ENCODE data around the gene HIPK4. TPM values are rescaled to one million over a fixed set of nuclear protein-coding genes. Genes with fewer than 3 reads are reported as not detected.

HIPK4 gene
- total and polyA plus RNA-seq, 9 of the 15 experiments (the other 6 are each of a cell fraction or from before 2014, with no cell fraction given), result 0.06 to 0.09 TPM; not detected in 7

DNA sequence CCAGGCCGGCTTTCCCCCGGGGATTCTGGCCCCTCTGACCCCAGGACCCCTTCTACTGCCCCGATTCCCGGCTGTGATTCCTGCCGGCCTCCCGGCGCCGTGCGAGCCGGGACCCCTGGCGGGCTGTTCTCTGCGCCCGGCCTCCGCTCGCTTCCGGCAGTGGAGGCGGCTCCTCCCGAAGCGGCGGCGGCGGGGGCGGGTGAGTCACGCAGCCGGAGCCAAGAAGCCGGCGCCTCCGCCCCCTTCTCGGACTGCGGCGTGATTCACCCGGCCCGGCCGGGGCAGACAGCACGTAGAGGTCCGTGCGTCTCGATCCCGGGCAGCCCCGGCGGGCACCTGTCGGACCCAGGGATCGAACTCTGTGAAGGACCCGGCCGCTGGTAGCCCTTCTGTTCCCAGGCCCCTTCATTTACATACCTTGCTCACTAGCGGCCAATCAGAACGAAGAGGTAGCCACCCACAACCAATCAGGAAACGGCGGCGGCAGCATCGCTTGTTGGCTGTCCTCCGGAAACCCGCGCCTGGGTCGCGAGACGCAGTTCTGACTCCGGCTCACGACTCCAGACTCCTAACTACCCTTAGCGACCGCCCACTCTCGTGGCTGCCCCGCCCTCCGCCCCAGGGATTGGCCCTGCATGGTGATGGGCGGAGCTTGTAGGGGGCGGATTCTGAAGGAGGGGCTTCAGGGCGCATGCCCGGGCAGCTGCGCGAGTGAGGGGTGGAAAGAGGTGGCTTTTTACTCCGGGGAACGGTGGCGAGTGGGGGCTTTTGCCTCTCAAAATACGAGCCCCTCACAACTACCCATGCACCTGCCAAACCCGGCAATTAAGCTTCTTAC is 35.7 kb upstream of the HIPK4 start, which contains the start of gene SERTAD1 (continued):
- TF ChIP-seq ETS2 (tag; IDR thresholded peaks at IDR 0.05; ENCODE audit: borderline replicate concordance, poor library complexity, severe bottlenecking), result no peak
- peak; percentile 92 for TF ChIP-seq ETV5 (CRISPR knock-in tag; IDR thresholded peaks at IDR 0.05; ENCODE audit: low read depth)
- TF ChIP-seq MLLT1 (IDR thresholded peaks at IDR 0.05), result no peak; a peak in 1 of 4 replicates
- no peak for TF ChIP-seq PTTG1 (tag; IDR thresholded peaks at IDR 0.05; ENCODE audit: low read depth)
- peak; percentile 45; the same call in 1 of the 2 replicates for TF ChIP-seq SIN3B (IDR thresholded peaks at IDR 0.05; ENCODE audit: low read depth)
- TF ChIP-seq DMBX1 (CRISPR knock-in tag; IDR thresholded peaks at IDR 0.05; ENCODE audit: borderline replicate concordance), result no peak
- TF ChIP-seq HMG20A (CRISPR knock-in tag; conservative IDR thresholded peaks at IDR 0.05), result no peak
- peak in 1 of 2 experiments; percentile 11; a peak in 1 of 4 replicates for TF ChIP-seq FOXK2 (conservative IDR thresholded peaks at IDR 0.05 in 1 of 2, IDR thresholded peaks at IDR 0.05 in 1 of 2; ENCODE audit: low read depth in 2 of 2)
- TF ChIP-seq NR2F6 (CRISPR knock-in tag; IDR thresholded peaks at IDR 0.05), result no peak
- TF ChIP-seq CHD4 (IDR thresholded peaks at IDR 0.05; ENCODE audit: insufficient read depth, insufficient replicate concordance, low read depth, low read length, poor library complexity, severe bottlenecking), result no peak
- TF ChIP-seq, protein P1, sequence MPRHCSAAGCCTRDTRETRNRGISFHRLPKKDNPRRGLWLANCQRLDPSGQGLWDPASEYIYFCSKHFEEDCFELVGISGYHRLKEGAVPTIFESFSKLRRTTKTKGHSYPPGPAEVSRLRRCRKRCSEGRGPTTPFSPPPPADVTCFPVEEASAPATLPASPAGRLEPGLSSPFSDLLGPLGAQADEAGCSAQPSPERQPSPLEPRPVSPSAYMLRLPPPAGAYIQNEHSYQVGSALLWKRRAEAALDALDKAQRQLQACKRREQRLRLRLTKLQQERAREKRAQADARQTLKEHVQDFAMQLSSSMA (CRISPR knock-in tag; IDR thresholded peaks at IDR 0.05), result no peak
- TF ChIP-seq FOSL1 (tag; conservative IDR thresholded peaks at IDR 0.05), result peak; percentile 98
- 0 out of 2 replicates have a peak, but pooled peaks have one; percentile 40 for TF ChIP-seq DPF2 (IDR thresholded peaks at IDR 0.05)
- no peak for TF ChIP-seq ATF1 (CRISPR knock-in tag; IDR thresholded peaks at IDR 0.05)
- TF ChIP-seq ATF1 (tag; IDR thresholded peaks at IDR 0.05), result peak; percentile 82
- no peak for TF ChIP-seq EP300 (IDR thresholded peaks at IDR 0.05; ENCODE audit: low read length)
- no peak for TF ChIP-seq LCOR (CRISPR knock-in tag; IDR thresholded peaks at IDR 0.05)
- TF ChIP-seq SREBF1 (IDR thresholded peaks at IDR 0.05; ENCODE audit: borderline replicate concordance, low read depth, low read length), result no peak
- TF ChIP-seq RREB1 (CRISPR knock-in tag; IDR thresholded peaks at IDR 0.05), result no peak

Measured in K562 (cell line).